ENCODE measurements around the gene CNTNAP4. TPM values are rescaled to one million over a fixed set of nuclear protein-coding genes. Genes with fewer than 3 reads are reported as not detected.

CNTNAP4 gene
- total and polyA plus RNA-seq, 10 of the 15 experiments (the other 5 are each of a cell fraction or from before 2014, with no cell fraction given) = 0.45 to 1.9 (median 0.90) TPM

GRCh38 chr16:76529120-76529519 lies 251.9 kb downstream of the CNTNAP4 start:
- Histone ChIP-seq H2AFZ (ENCODE audit: control insufficient read depth, low read depth, low read length) (no peak overlapping the region), H3K4me1 (ENCODE audit: control insufficient read depth, insufficient read depth, low read length) (no peaks in the 10 kb centered on the region), H3K27me3 (replicated peaks in 1 of 2; ENCODE audit: control insufficient read depth in 2 of 2, insufficient read depth in 2 of 2, low read length in 1 of 2) (no peaks in the 10 kb centered on the region), H4K20me1 (ENCODE audit: control insufficient read depth, insufficient read depth) (no peaks in the 10 kb centered on the region), H3K4me3 (no peak overlapping the region), H3K79me2 (ENCODE audit: control insufficient read depth, insufficient read depth, low read length) (no peaks in the 10 kb centered on the region), H3K36me3 (ENCODE audit: control insufficient read depth in 2 of 2, insufficient read depth in 2 of 2, low read length in 1 of 2) (no peaks in the 10 kb centered on the region), H3K4me2 (ENCODE audit: control insufficient read depth, insufficient read depth) (no peak overlapping the region), H3K9ac (ENCODE audit: control insufficient read depth, insufficient read depth, low read length) (no peak overlapping the region), H3K9me3 (replicated peaks; ENCODE audit: control insufficient read depth, insufficient read depth, low read length) (no peaks in the 10 kb centered on the region), H3K27ac (ENCODE audit: control insufficient read depth, insufficient read depth) (no peak overlapping the region)
- ChIA-PET CTCF (no interaction called here), POLR2A (no interaction called here), RAD21 (ENCODE audit: unreplicated experiment) (no interaction called here), SMC1A (ENCODE audit: uncharacterized antibody, unreplicated experiment) (interaction anchor here (1.0 kb wide), 1 partner anchor 10 kb away, joined by 3 read pairs; no protein-coding TSS in a partner anchor)
- intact Hi-C loops (cut with micrococcal nuclease; ENCODE audit: unreplicated experiment) = no loop called here
- 30% methylated on average over 3 of the region's 3 CpGs for WGBS (ENCODE audit: insufficient coverage, insufficient replicate concordance, low lambda C conversion rate, missing lambda C conversion rate)
- ATAC-seq (no peak), FAIRE-seq (no peak), DNase-seq (ENCODE audit: low read depth, low spot score) (no peak)
- TF ChIP-seq EP300 (IDR thresholded peaks at IDR 0.05; ENCODE audit: borderline replicate concordance in 1 of 2, control insufficient read depth in 1 of 2, low read depth in 2 of 2, low read length in 2 of 2) = no peak
- TF ChIP-seq RAD51 (IDR thresholded peaks at IDR 0.05) = no peak
- no peak for TF ChIP-seq POU2F2 (IDR thresholded peaks at IDR 0.05; ENCODE audit: borderline replicate concordance, low read depth, low read length)
- no peak for TF ChIP-seq POLR2AphosphoS5 (IDR thresholded peaks at IDR 0.05; ENCODE audit: low read length)
- TF ChIP-seq NRF1 (conservative IDR thresholded peaks at IDR 0.05; ENCODE audit: low read depth, low read length) = no peak
- no TSS peak for BruUV-seq (replicated peaks)
- in situ Hi-C loops (cut with MboI) = no loop called here

GRCh38 chr16:76531236-76531635 lies 254.0 kb downstream of the CNTNAP4 start:
- no TSS peak for BruUV-seq (replicated peaks)
- FAIRE-seq = no peak
- Histone ChIP-seq H3K4me3 (no peak overlapping the region), H3K79me2 (ENCODE audit: control insufficient read depth, insufficient read depth, low read length) (no peaks in the 10 kb centered on the region), H3K9ac (ENCODE audit: control insufficient read depth, insufficient read depth, low read length) (no peak overlapping the region), H3K27me3 (replicated peaks in 1 of 2; ENCODE audit: control insufficient read depth in 2 of 2, insufficient read depth in 2 of 2, low read length in 1 of 2) (no peaks in the 10 kb centered on the region), H2AFZ (ENCODE audit: control insufficient read depth, low read depth, low read length) (no peak overlapping the region), H3K9me3 (replicated peaks; ENCODE audit: control insufficient read depth, insufficient read depth, low read length) (no peaks in the 10 kb centered on the region), H3K4me1 (ENCODE audit: control insufficient read depth, insufficient read depth, low read length) (no peaks in the 10 kb centered on the region), H3K27ac (ENCODE audit: control insufficient read depth, insufficient read depth) (no peak overlapping the region), H3K36me3 (ENCODE audit: control insufficient read depth in 2 of 2, insufficient read depth in 2 of 2, low read length in 1 of 2) (no peaks in the 10 kb centered on the region), H4K20me1 (ENCODE audit: control insufficient read depth, insufficient read depth) (no peaks in the 10 kb centered on the region), H3K4me2 (ENCODE audit: control insufficient read depth, insufficient read depth) (no peak overlapping the region)
- CTCF ChIA-PET = no interaction called here
- 3% methylated on average over 5 of the region's 5 CpGs for WGBS (ENCODE audit: insufficient coverage, insufficient replicate concordance, low lambda C conversion rate, missing lambda C conversion rate)
- SMC1A ChIA-PET (ENCODE audit: uncharacterized antibody, unreplicated experiment) = interaction anchor here (1.9 kb wide), 1 partner anchor 10 kb away, joined by 6 read pairs; no protein-coding TSS in a partner anchor
- POLR2A ChIA-PET = no interaction called here
- ATAC-seq = no peak
- RAD21 ChIA-PET (ENCODE audit: unreplicated experiment) = no interaction called here
- no peak for DNase-seq (ENCODE audit: low read depth, low spot score)
- in situ Hi-C loops (cut with MboI) (no loop called here), intact Hi-C loops (cut with micrococcal nuclease; ENCODE audit: unreplicated experiment) (no loop called here)
- no peak for TF ChIP-seq YBX1 (IDR thresholded peaks at IDR 0.05)
- TF ChIP-seq RELB (IDR thresholded peaks at IDR 0.05; ENCODE audit: low read depth) = no peak
- TF ChIP-seq SMARCA5 (IDR thresholded peaks at IDR 0.05) = no peak
- no peak for TF ChIP-seq NFIC (IDR thresholded peaks at IDR 0.05; ENCODE audit: low read depth, low read length)
- TF ChIP-seq CTCF (IDR thresholded peaks at IDR 0.05 in 2 of 3, conservative IDR thresholded peaks at IDR 0.05 in 1 of 3; ENCODE audit: control insufficient read depth in 2 of 3, extremely low read depth in 1 of 3, insufficient read depth in 1 of 3, low read depth in 3 of 3, low read length in 3 of 3) = no peak
- TF ChIP-seq ZNF207 (IDR thresholded peaks at IDR 0.05; ENCODE audit: borderline replicate concordance) = no peak
- TF ChIP-seq MYB (IDR thresholded peaks at IDR 0.05; ENCODE audit: borderline replicate concordance, low read depth, low read length) = no peak
- no peak for TF ChIP-seq CEBPB (IDR thresholded peaks at IDR 0.05; ENCODE audit: borderline replicate concordance in 1 of 2, low read depth in 2 of 2, low read length in 2 of 2)
- no peak for TF ChIP-seq ASH2L (IDR thresholded peaks at IDR 0.05; ENCODE audit: borderline replicate concordance, low read depth)
- TF ChIP-seq SPI1 (IDR thresholded peaks at IDR 0.05; ENCODE audit: borderline replicate concordance, insufficient read depth, low read depth, low read length) = no peak
- no peak for TF ChIP-seq KLF5 (IDR thresholded peaks at IDR 0.05; ENCODE audit: partially characterized antibody)

All from GM12878 (cell line).